ENCODE results near the gene NFRKB.

The NFRKB gene

GRCh38 chr11:129895126-129896041, at the start of gene NFRKB:
Gene NFRKB, minus strand, starts transcription at chr11:129895578. Its CDS starts 2,729 bp downstream, at chr11:129892849.
- peak; percentile 81 for DNase-seq

- DNase-seq = no peak
These were observed 49.3 kb upstream of the NFRKB start for GRCh38 chr11:129944696-129945095.

- no peak for DNase-seq
These were observed 47.7 kb upstream of the NFRKB start for GRCh38 chr11:129943036-129943435.

- no peak for DNase-seq
These were observed 44.1 kb upstream of the NFRKB start for GRCh38 chr11:129939510-129939909.

- DNase-seq = no peak
These were observed 43.4 kb upstream of the NFRKB start for GRCh38 chr11:129938764-129939163.

- no peak for DNase-seq
These were observed 42.3 kb upstream of the NFRKB start for GRCh38 chr11:129937592-129938238.

- DNase-seq = no peak
These were observed 40.3 kb upstream of the NFRKB start for GRCh38 chr11:129935723-129936122.

- no peak for DNase-seq
These were observed 38.5 kb upstream of the NFRKB start for GRCh38 chr11:129933891-129934290.

GRCh38 chr11:129933262-129933661, 37.9 kb upstream of the NFRKB start:
- no peak for DNase-seq

- no peak for DNase-seq
These were observed 37.1 kb upstream of the NFRKB start for GRCh38 chr11:129932381-129933067.

GRCh38 chr11:129930743-129931142, 35.4 kb upstream of the NFRKB start:
- DNase-seq = no peak

- no peak for DNase-seq
These were observed 34.9 kb upstream of the NFRKB start for GRCh38 chr11:129930296-129930695.

- no peak for DNase-seq
These were observed 34.3 kb upstream of the NFRKB start for GRCh38 chr11:129929721-129930120.

- DNase-seq = no peak
These were observed 33.7 kb upstream of the NFRKB start for GRCh38 chr11:129928923-129929692.

- DNase-seq = no peak
These were observed 27.3 kb upstream of the NFRKB start for GRCh38 chr11:129922674-129923073.

- no peak for DNase-seq
These were observed 23.0 kb upstream of the NFRKB start for GRCh38 chr11:129918361-129918760.

- DNase-seq = no peak
These were observed 21.9 kb upstream of the NFRKB start for GRCh38 chr11:129917231-129917630.

GRCh38 chr11:129911298-129911697, 15.9 kb upstream of the NFRKB start:
- no peak for DNase-seq

GRCh38 chr11:129910360-129910759, 15.0 kb upstream of the NFRKB start:
- DNase-seq = no peak

GRCh38 chr11:129905402-129905801, 10.0 kb upstream of the NFRKB start:
- no peak for DNase-seq

GRCh38 chr11:129896062-129896461, 684 bp upstream of the NFRKB start:
- DNase-seq = no peak

GRCh38 chr11:129894278-129895125, 876 bp downstream of the NFRKB start:
- DNase-seq = no peak
